OCI-LY7 (cell line): ENCODE data around the gene ATP1B1. TPM values are rescaled to one million over a fixed set of nuclear protein-coding genes. Genes with fewer than 3 reads are reported as not detected.

Experiments used
- BruUV-seq: library from RNA; stranded (reverse); fragments of 400-500 nt; replicated peaks from 2 replicates; lab custom pipeline; 2021; lab: Mats Ljungman, UMichigan
- CTCF ChIA-PET: fragments of 300-600 bp; sonication (Branson Sonifier 250); formaldehyde crosslinking; loops from one replicate; lab custom pipeline; 2022; ENCODE audit warnings: antibody characterized with exemption; ENCODE audit not compliant: unreplicated experiment; lab: Charles Lee
- POLR2A ChIA-PET: fragments of 300-600 bp; sonication (Branson Sonifier 250); formaldehyde crosslinking; loops from one replicate; lab custom pipeline; 2022; ENCODE audit warnings: antibody characterized with exemption; lab: Charles Lee
- DNase-seq: peaks from one replicate; pipeline ENCODE4 v3.0.0-alpha.2; 2015; ENCODE audit warnings: low spot score
- H2AFZ ChIP-seq: fragments of 200-600 bp; sonication (generic), shearing (Covaris generic); 2 replicates; pipeline ENCODE4 v1.6.1; 2014; ENCODE audit warnings: mild to moderate bottlenecking, antibody characterized with exemption, low read length, moderate library complexity
- H3K27ac ChIP-seq: fragments of 200-600 bp; sonication (generic); 2 replicates; pipeline ENCODE4 v1.5.1; 2014; ENCODE audit warnings: mixed run types, low read depth, mild to moderate bottlenecking, moderate library complexity, low read length, inconsistent platforms; ENCODE audit not compliant: poor library complexity, severe bottlenecking
- H3K36me3 ChIP-seq: fragments of 200-600 bp; sonication (generic); 2 replicates; pipeline ENCODE4 v1.6.1; 2014; ENCODE audit warnings: mild to moderate bottlenecking, antibody characterized with exemption, low read length, moderate library complexity, mixed read lengths; ENCODE audit not compliant: insufficient read depth
- H3K4me1 ChIP-seq: fragments of 200-600 bp; sonication (generic); 2 replicates; pipeline ENCODE4 v1.5.1; 2014; ENCODE audit warnings: mild to moderate bottlenecking, low read length; ENCODE audit not compliant: insufficient read depth, poor library complexity, severe bottlenecking
- H3K4me2 ChIP-seq: fragments of 200-600 bp; sonication (generic); 2 replicates; pipeline ENCODE4 v1.6.1; 2014; ENCODE audit warnings: mild to moderate bottlenecking, low read length
- H3K4me3 ChIP-seq: fragments of 200-600 bp; sonication (generic); 2 replicates; pipeline ENCODE4 v1.5.1; 2014; ENCODE audit warnings: mild to moderate bottlenecking, low read depth, low read length; ENCODE audit not compliant: poor library complexity, severe bottlenecking
- H3K79me2 ChIP-seq: fragments of 200-600 bp; sonication (generic); 2 replicates; pipeline ENCODE4 v1.6.1; 2016; ENCODE audit warnings: low read depth, mild to moderate bottlenecking, low read length, moderate library complexity, mixed read lengths; ENCODE audit not compliant: insufficient read depth
- H3K9me2 ChIP-seq: fragments of 200-600 bp; sonication (generic); 2 replicates; pipeline ENCODE4 v1.6.1; 2016; ENCODE audit warnings: mild to moderate bottlenecking, low read length, mixed read lengths; ENCODE audit not compliant: insufficient read depth
- H3K9me3 ChIP-seq: fragments of 200-600 bp; sonication (generic); 2 replicates; pipeline ENCODE4 v1.6.1; 2014; ENCODE audit warnings: mild to moderate bottlenecking, mixed run types, low read length, mixed read lengths
- H4K20me1 ChIP-seq: fragments of 200-600 bp; sonication (generic); 2 replicates; pipeline ENCODE4 v1.6.1; 2014; ENCODE audit warnings: mild to moderate bottlenecking, antibody characterized with exemption, low read length, moderate library complexity, mixed read lengths; ENCODE audit not compliant: insufficient read depth
- CTCF ChIP-seq: fragments of 200-600 bp; sonication (generic); conservative IDR thresholded peaks from 2 replicates; pipeline ENCODE4 v1.5.1; 2014; ENCODE audit warnings: mild to moderate bottlenecking, antibody characterized with exemption, low read length, moderate library complexity, mixed read lengths
- EZH2phosphoT487 ChIP-seq: fragments of 200-600 bp; sonication (generic); IDR thresholded peaks from 2 replicates; pipeline ENCODE4 v1.6.1; 2018; ENCODE audit warnings: low read depth, borderline replicate concordance, mild to moderate bottlenecking, mixed run types, antibody characterized with exemption, low read length, moderate library complexity, mixed read lengths
- intact Hi-C: fragments of 100-400 bp; cut with micrococcal nuclease; formaldehyde crosslinking; loops from one replicate; pipeline ENCODE4 v1.10.0; 2022; ENCODE audit not compliant: unreplicated experiment
- total RNA-seq, 2 experiments: library from RNA; depleted of rRNA in 1 of 2; stranded (reverse); fragments of >200 nt in 1 of 2; shearing (Covaris generic) in 1 of 2; gene quantifications; 2 replicates each; pipeline ENCODE4 v1.2.3, GENCODE V29; 2014 to 2022

The ATP1B1 gene
- total RNA-seq, 2 experiments from 2014 or later = 17.5 to 22.5 TPM

- BruUV-seq = no TSS peak
- H3K27ac ChIP-seq = no peak overlapping the region
- H3K4me3 ChIP-seq = no peak overlapping the region
- no peaks in the 10 kb centered on the region for H3K36me3 ChIP-seq
- H2AFZ ChIP-seq = no peak overlapping the region
- no peak for DNase-seq
- H3K79me2 ChIP-seq = no peaks in the 10 kb centered on the region
- no peak overlapping the region for H3K4me2 ChIP-seq
- no peaks in the 10 kb centered on the region for H3K9me2 ChIP-seq
- no peaks in the 10 kb centered on the region for H3K4me1 ChIP-seq
- TF ChIP-seq EZH2phosphoT487 (no peak), CTCF (no peak)
- intact Hi-C loops = no loop called here
- H4K20me1 ChIP-seq = no peaks in the 10 kb centered on the region
- ChIA-PET CTCF (interaction anchor here (0.5 kb wide), 1 partner anchor 38 kb away, joined by 3 read pairs; no protein-coding TSS in a partner anchor), POLR2A (no interaction called here)
- H3K9me3 ChIP-seq = no peaks in the 10 kb centered on the region
These were observed 38.6 kb downstream of the ATP1B1 start for GRCh38 chr1:169144941-169145626.

- CTCF ChIA-PET = no interaction called here
- POLR2A ChIA-PET = no interaction called here
- Histone ChIP-seq H3K4me1 (no peaks in the 10 kb centered on the region), H3K4me2 (no peak overlapping the region), H2AFZ (no peak overlapping the region), H4K20me1 (no peaks in the 10 kb centered on the region), H3K9me3 (no peaks in the 10 kb centered on the region), H3K36me3 (no peaks in the 10 kb centered on the region), H3K4me3 (no peak overlapping the region), H3K27ac (no peak overlapping the region), H3K9me2 (no peaks in the 10 kb centered on the region), H3K79me2 (no peaks in the 10 kb centered on the region)
- BruUV-seq = no TSS peak
- no peak for DNase-seq
- intact Hi-C loops = no loop called here
- TF ChIP-seq EZH2phosphoT487 (no peak), CTCF (no peak)
These were observed 40.2 kb downstream of the ATP1B1 start for GRCh38 chr1:169146576-169147214.
